Trophoblast cell (in vitro differentiated cells and primary cell): ENCODE measurements around the gene LHX2.

Experiments
- DNase-seq, 2 donors: peaks; one replicate each; pipeline ENCODE4 v3.0.0-alpha.2; 2016
- H2AFZ ChIP-seq: 2 replicates; pipeline ENCODE4 v1.6.1; 2013; ENCODE audit warnings: low read length, moderate library complexity, mild to moderate bottlenecking; ENCODE audit not compliant: insufficient read depth, poor library complexity
- H2AK5ac ChIP-seq: 2 replicates; pipeline ENCODE4 v1.6.1; 2013; ENCODE audit warnings: mild to moderate bottlenecking, low read length
- H2BK120ac ChIP-seq: 2 replicates; pipeline ENCODE4 v1.6.1; 2013; ENCODE audit warnings: low read length, mild to moderate bottlenecking, moderate library complexity; ENCODE audit not compliant: insufficient read depth, poor library complexity
- H2BK12ac ChIP-seq: 2 replicates; pipeline ENCODE4 v1.6.1; 2013; ENCODE audit warnings: mild to moderate bottlenecking, low read length, moderate library complexity
- H2BK5ac ChIP-seq: 2 replicates; pipeline ENCODE4 v1.6.1; 2013; ENCODE audit warnings: low read length, low read depth, moderate library complexity, mild to moderate bottlenecking; ENCODE audit not compliant: poor library complexity
- H3K14ac ChIP-seq: 2 replicates; pipeline ENCODE4 v1.6.1; 2013; ENCODE audit warnings: mild to moderate bottlenecking, low read length
- H3K18ac ChIP-seq: 2 replicates; pipeline ENCODE4 v1.6.1; 2013; ENCODE audit warnings: mild to moderate bottlenecking, low read length
- H3K23ac ChIP-seq: 2 replicates; pipeline ENCODE4 v1.6.1; 2013; ENCODE audit warnings: low read length
- H3K27ac ChIP-seq: 2 replicates; pipeline ENCODE4 v1.5.1; 2013; ENCODE audit warnings: low read depth, mild to moderate bottlenecking, inconsistent platforms, low read length, moderate library complexity
- H3K27me3 ChIP-seq: 2 replicates; pipeline ENCODE4 v1.6.1; 2013; ENCODE audit warnings: inconsistent platforms, mild to moderate bottlenecking, low read length, moderate library complexity; ENCODE audit not compliant: insufficient read depth
- H3K36me3 ChIP-seq, 2 experiments: 1 replicate in 1 of 2; 2 replicates in 1 of 2; pipeline ENCODE4 v1.6.1; 2013; ENCODE audit warnings: low read length in 2 of 2, mild to moderate bottlenecking in 2 of 2, moderate library complexity in 1 of 2; ENCODE audit not compliant: insufficient read depth in 2 of 2, control insufficient read depth in 1 of 2
- H3K4ac ChIP-seq: 2 replicates; pipeline ENCODE4 v1.6.1; 2013; ENCODE audit warnings: low read depth, mild to moderate bottlenecking, low read length, moderate library complexity
- H3K4me1 ChIP-seq, 2 experiments: 1 replicate in 1 of 2; 2 replicates in 1 of 2; pipeline ENCODE4 v1.6.1; 2013; ENCODE audit warnings: low read length in 2 of 2, mild to moderate bottlenecking in 2 of 2, moderate library complexity in 1 of 2; ENCODE audit not compliant: insufficient read depth in 2 of 2, control insufficient read depth in 1 of 2
- H3K4me2 ChIP-seq: 2 replicates; pipeline ENCODE4 v1.6.1; 2013; ENCODE audit warnings: inconsistent platforms, mild to moderate bottlenecking, low read length, moderate library complexity
- H3K4me3 ChIP-seq: 2 replicates; pipeline ENCODE4 v1.5.1; 2013; ENCODE audit warnings: mild to moderate bottlenecking, low read depth, low read length, inconsistent platforms
- H3K79me1 ChIP-seq: one replicate; pipeline ENCODE4 v1.6.1; 2013; ENCODE audit warnings: low read length
- H3K79me2 ChIP-seq: 2 replicates; pipeline ENCODE4 v1.6.1; 2013; ENCODE audit warnings: low read length, mild to moderate bottlenecking; ENCODE audit not compliant: control insufficient read depth, insufficient read depth, poor library complexity
- H3K9ac ChIP-seq: 2 replicates; pipeline ENCODE4 v1.6.1; 2013; ENCODE audit warnings: mild to moderate bottlenecking, low read length
- H3K9me3 ChIP-seq: 2 replicates; pipeline ENCODE4 v1.6.1; 2013; ENCODE audit warnings: low read depth, mild to moderate bottlenecking, control low read depth, inconsistent platforms, low read length; ENCODE audit not compliant: insufficient read depth
- H4K12ac ChIP-seq: 2 replicates; pipeline ENCODE4 v1.6.1; 2013; ENCODE audit warnings: low read depth, mild to moderate bottlenecking, low read length, moderate library complexity
- H4K8ac ChIP-seq: 2 replicates; pipeline ENCODE4 v1.6.1; 2013; ENCODE audit warnings: low read depth, mild to moderate bottlenecking, low read length, moderate library complexity
- H4K91ac ChIP-seq: one replicate; pipeline ENCODE4 v1.6.1; 2013; ENCODE audit warnings: low read depth, mild to moderate bottlenecking, low read length, moderate library complexity
- WGBS: extraction: QIAGEN DNeasy Blood & Tissue Kit; methylation state at CpG from one replicate; pipeline ENCODE4 v1.1.7; 2013; ENCODE audit warnings: missing lambda C conversion rate; ENCODE audit not compliant: insufficient read length, insufficient coverage; ENCODE audit errors: extremely low coverage; 5-methylcytosine and 5-hydroxymethylcytosine counted together

LHX2 gene

DNA sequence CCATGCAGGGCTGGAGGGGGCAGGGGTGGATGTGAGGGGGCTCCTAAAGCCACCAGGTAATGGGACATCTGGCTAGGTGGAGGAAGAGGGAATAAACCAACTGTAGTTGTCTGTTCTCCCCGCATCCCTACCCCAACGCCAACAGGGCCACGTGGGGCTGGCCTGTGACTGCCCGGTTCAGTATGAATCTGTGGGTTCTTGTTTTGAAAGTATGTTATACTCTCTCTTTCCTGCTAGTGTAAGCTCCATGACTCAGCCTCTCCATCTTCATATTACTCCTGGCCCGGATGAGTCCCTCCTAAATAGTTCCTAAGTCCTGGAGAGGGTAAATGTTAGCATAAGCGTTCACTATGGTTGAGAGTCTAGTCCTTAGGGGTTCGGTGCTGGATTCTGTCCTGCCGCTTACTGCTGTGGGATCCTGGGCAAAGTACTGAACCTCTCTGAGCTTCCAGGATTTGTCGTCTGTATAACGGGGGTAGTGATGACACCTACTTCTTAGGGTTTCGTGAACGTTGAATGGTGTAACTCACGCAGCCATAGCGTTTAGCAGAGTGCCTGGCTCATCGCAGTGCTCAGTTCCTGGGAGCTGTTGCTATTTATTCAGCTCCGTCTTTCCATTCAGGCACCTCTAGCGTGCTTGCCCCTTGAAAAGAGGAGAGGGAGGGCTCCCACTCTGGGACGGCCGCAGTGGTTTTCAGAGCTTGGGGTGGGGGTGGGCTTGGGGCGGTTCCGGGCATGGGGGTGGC is 28.8 kb downstream of the LHX2 start:
- no peak overlapping the region for H3K23ac ChIP-seq

DNA sequence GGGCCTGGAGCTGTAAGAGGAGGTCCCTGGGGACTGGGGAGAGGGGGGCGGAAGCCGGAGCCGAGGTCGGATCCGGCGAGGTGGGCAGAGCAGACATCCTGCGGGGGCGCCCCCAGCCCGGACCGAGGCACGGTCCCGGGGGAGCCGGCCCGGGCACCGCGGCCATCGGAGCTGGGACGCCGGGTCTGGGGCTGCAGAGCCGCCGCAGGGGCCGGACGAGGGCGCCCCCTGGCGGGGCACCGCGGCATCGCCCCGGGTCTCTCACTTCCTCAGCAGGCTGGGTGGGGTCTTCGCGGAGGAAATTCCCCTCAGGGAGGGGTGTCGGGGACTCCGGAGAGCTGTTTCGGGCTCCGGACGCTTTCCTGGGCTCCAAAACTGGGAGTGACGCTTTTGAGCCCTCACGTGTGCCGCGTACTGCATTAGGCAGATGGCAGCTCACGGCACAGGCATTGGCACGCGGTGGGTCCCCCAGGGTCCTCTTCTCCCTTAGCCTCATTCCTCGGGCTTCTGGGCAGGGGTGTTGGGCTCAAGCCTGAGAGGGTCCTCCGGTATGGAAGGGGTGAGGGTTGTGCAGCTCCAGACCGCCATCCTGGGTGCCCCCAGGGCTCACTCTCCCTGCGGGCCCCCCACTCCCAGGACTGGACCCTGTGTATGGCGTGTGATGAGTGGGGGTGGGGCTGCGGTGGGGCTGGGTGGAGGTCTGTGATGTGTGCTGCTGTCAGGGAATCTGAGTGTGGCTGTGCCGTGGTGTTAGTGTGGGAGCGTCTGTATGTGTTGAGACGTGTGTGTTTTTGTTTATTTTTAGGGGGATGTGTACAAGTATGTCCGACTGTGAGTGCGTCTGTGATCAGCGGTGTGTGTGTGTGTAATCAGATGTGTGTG is 29.6 kb downstream of the LHX2 start:
- Histone ChIP-seq H2AK5ac (no peak overlapping the region), H4K12ac (peak overlapping the region; percentile 50), H4K91ac (no peak overlapping the region), H4K8ac (no peak overlapping the region), H3K27me3 (no peaks in the 10 kb centered on the region), H3K23ac (no peak overlapping the region), H3K18ac (no peak overlapping the region), H3K4me3 (no peak overlapping the region), H3K4me2 (peak overlapping the region; percentile 69), H3K36me3 (no peaks in the 10 kb centered on the region), H3K4me1 (peaks cover 3 to 5% of the 10 kb centered on the region in 2 experiments), H2AFZ (no peak overlapping the region), H3K4ac (no peak overlapping the region), H3K9ac (no peak overlapping the region), H2BK120ac (no peak overlapping the region), H3K79me2 (no peaks in the 10 kb centered on the region), H2BK5ac (no peak overlapping the region), H3K27ac (no peak overlapping the region), H3K9me3 (no peaks in the 10 kb centered on the region), H3K14ac (no peak overlapping the region), H2BK12ac (no peak overlapping the region), H3K79me1 (peaks cover 5% of the 10 kb centered on the region)
- peak in 1 of 2 donors; percentile 68 for DNase-seq
- 100% methylated on average over 3 of the region's 55 CpGs for WGBS

More for the DNA sequence above, 28.8 kb downstream of the LHX2 start:
- Histone ChIP-seq H3K79me2 (no peaks in the 10 kb centered on the region), H3K9me3 (no peaks in the 10 kb centered on the region), H3K4ac (no peak overlapping the region), H3K27me3 (no peaks in the 10 kb centered on the region), H4K8ac (no peak overlapping the region), H3K18ac (no peak overlapping the region), H4K12ac (no peak overlapping the region), H4K91ac (no peak overlapping the region), H2AFZ (no peak overlapping the region), H3K36me3 (no peaks in the 10 kb centered on the region), H3K27ac (no peak overlapping the region), H2BK5ac (no peak overlapping the region), H2BK120ac (no peak overlapping the region), H2AK5ac (no peak overlapping the region), H3K79me1 (peaks cover under 1% of the 10 kb centered on the region), H2BK12ac (no peak overlapping the region), H3K4me3 (no peak overlapping the region), H3K4me2 (peak overlapping the region; percentile 69), H3K4me1 (peaks cover 3 to 5% of the 10 kb centered on the region in 2 experiments), H3K14ac (no peak overlapping the region), H3K9ac (no peak overlapping the region)
- WGBS = no CpG with 5 or more reads among the region's 21 CpGs
- peak in 1 of 2 donors; percentile 38 for DNase-seq

- Histone ChIP-seq H2BK5ac (no peak overlapping the region), H2AFZ (no peak overlapping the region), H3K9me3 (no peaks in the 10 kb centered on the region), H3K36me3 (no peaks in the 10 kb centered on the region), H3K4me2 (no peak overlapping the region), H3K4me3 (no peak overlapping the region), H3K18ac (no peak overlapping the region), H3K27me3 (no peaks in the 10 kb centered on the region), H2AK5ac (no peak overlapping the region), H4K91ac (no peak overlapping the region), H2BK120ac (no peak overlapping the region), H3K27ac (no peak overlapping the region), H3K79me1 (peaks cover 5% of the 10 kb centered on the region), H3K79me2 (no peaks in the 10 kb centered on the region), H3K23ac (no peak overlapping the region), H3K4me1 (peaks cover 3 to 5% of the 10 kb centered on the region in 2 experiments), H3K14ac (no peak overlapping the region), H4K8ac (no peak overlapping the region), H2BK12ac (no peak overlapping the region), H4K12ac (no peak overlapping the region), H3K9ac (no peak overlapping the region), H3K4ac (no peak overlapping the region)
- DNase-seq = no peak
- whole genome bisulfite sequencing = no CpG with 5 or more reads among the region's 4 CpGs
These were observed 30.2 kb downstream of the LHX2 start for GRCh38 chr9:124041817-124042116.

- no peak overlapping the region for H3K23ac ChIP-seq
- H2BK120ac ChIP-seq = no peak overlapping the region
- no peak overlapping the region for H2BK5ac ChIP-seq
- no peaks in the 10 kb centered on the region for H3K79me2 ChIP-seq
- H3K27ac ChIP-seq = no peak overlapping the region
- H2BK12ac ChIP-seq = no peak overlapping the region
- no peak overlapping the region for H4K91ac ChIP-seq
- WGBS = no CpG with 5 or more reads among the region's 11 CpGs
- no peak for DNase-seq
- no peaks in the 10 kb centered on the region for H3K27me3 ChIP-seq
- H3K4me2 ChIP-seq = no peak overlapping the region
- H3K79me1 ChIP-seq = peaks cover 5% of the 10 kb centered on the region
- H2AFZ ChIP-seq = no peak overlapping the region
- H3K9me3 ChIP-seq = no peaks in the 10 kb centered on the region
- peaks cover 3 to 5% of the 10 kb centered on the region in 2 experiments for H3K4me1 ChIP-seq
- no peak overlapping the region for H3K14ac ChIP-seq
- no peak overlapping the region for H3K9ac ChIP-seq
- H3K4me3 ChIP-seq = no peak overlapping the region
- H3K18ac ChIP-seq = no peak overlapping the region
- no peak overlapping the region for H3K4ac ChIP-seq
- H2AK5ac ChIP-seq = no peak overlapping the region
- no peak overlapping the region for H4K8ac ChIP-seq
- H3K36me3 ChIP-seq = no peaks in the 10 kb centered on the region
- H4K12ac ChIP-seq = no peak overlapping the region
These were observed 30.7 kb downstream of the LHX2 start for GRCh38 chr9:124042201-124042721.
